ENCODE measurements around the gene SPECC1L. TPM values are rescaled to one million over a fixed set of nuclear protein-coding genes. Genes with fewer than 3 reads are reported as not detected.

Gene SPECC1L
- total RNA-seq, 1 donor from 2014 or later: 69.2 TPM

- FAIRE-seq: no peak
- Histone ChIP-seq H3K27ac (ENCODE audit: low read depth, low read length) (no peak overlapping the region), H3K4me2 (ENCODE audit: low read length) (no peak overlapping the region), H3K4me3 (ENCODE audit: insufficient read depth, low read depth, low read length) (no peak overlapping the region), H3K36me3 (ENCODE audit: insufficient read depth, low read length) (peaks cover 15% of the 10 kb centered on the region), H3K9me3 (ENCODE audit: insufficient read depth, low read depth, low read length) (no peaks in the 10 kb centered on the region), H2AFZ (ENCODE audit: low read depth, low read length) (no peak overlapping the region), H3K79me2 (ENCODE audit: insufficient read depth, low read length) (no peaks in the 10 kb centered on the region), H3K4me1 (ENCODE audit: insufficient read depth, low read length) (no peaks in the 10 kb centered on the region), H4K20me1 (ENCODE audit: insufficient read depth, low read length) (no peaks in the 10 kb centered on the region), H3K9ac (ENCODE audit: low read length) (no peak overlapping the region), H3K27me3 (ENCODE audit: insufficient read depth, low read length) (no peaks in the 10 kb centered on the region)
- no peak for TF ChIP-seq CTCF (IDR thresholded peaks at IDR 0.05; ENCODE audit: insufficient read depth, low read depth, low read length)
- no peak for TF ChIP-seq EZH2 (IDR thresholded peaks at IDR 0.05; ENCODE audit: insufficient read depth, low read length)
- Mint-ChIP-seq H3K27me3 (ENCODE audit: low read depth, unreplicated experiment) (no peaks in the 10 kb centered on the region), H3K9me3 (ENCODE audit: unreplicated experiment) (peaks cover under 1% of the 10 kb centered on the region), H3K4me3 (ENCODE audit: unreplicated experiment) (no peak overlapping the region), H3K4me1 (ENCODE audit: low read depth, unreplicated experiment) (peaks cover 2% of the 10 kb centered on the region), H3K27ac (ENCODE audit: unreplicated experiment) (no peak overlapping the region), H3K36me3 (ENCODE audit: low read depth, unreplicated experiment) (peaks cover 16% of the 10 kb centered on the region)
- no peak for DNase-seq (ENCODE audit: low read depth)
Observed at GRCh38 chr22:24380220-24380904, 109.7 kb downstream of the SPECC1L start.

GRCh38 chr22:24380905-24381230 lies 110.2 kb downstream of the SPECC1L start:
- H2AFZ ChIP-seq (ENCODE audit: low read depth, low read length): no peak overlapping the region
- H3K9ac ChIP-seq (ENCODE audit: low read length): no peak overlapping the region
- Mint-ChIP-seq H3K4me3 (ENCODE audit: unreplicated experiment) (no peak overlapping the region), H3K27me3 (ENCODE audit: low read depth, unreplicated experiment) (no peaks in the 10 kb centered on the region), H3K27ac (ENCODE audit: unreplicated experiment) (no peak overlapping the region), H3K36me3 (ENCODE audit: low read depth, unreplicated experiment) (peaks cover 14% of the 10 kb centered on the region), H3K4me1 (ENCODE audit: low read depth, unreplicated experiment) (peaks cover 2% of the 10 kb centered on the region), H3K9me3 (ENCODE audit: unreplicated experiment) (no peaks in the 10 kb centered on the region)
- no peaks in the 10 kb centered on the region for H3K27me3 ChIP-seq (ENCODE audit: insufficient read depth, low read length)
- no peak overlapping the region for H3K4me3 ChIP-seq (ENCODE audit: insufficient read depth, low read depth, low read length)
- H3K79me2 ChIP-seq (ENCODE audit: insufficient read depth, low read length): no peaks in the 10 kb centered on the region
- peaks cover 15% of the 10 kb centered on the region for H3K36me3 ChIP-seq (ENCODE audit: insufficient read depth, low read length)
- no peaks in the 10 kb centered on the region for H3K4me1 ChIP-seq (ENCODE audit: insufficient read depth, low read length)
- FAIRE-seq (no peak), DNase-seq (ENCODE audit: low read depth) (no peak)
- TF ChIP-seq CTCF (IDR thresholded peaks at IDR 0.05; ENCODE audit: insufficient read depth, low read depth, low read length) (no peak), EZH2 (IDR thresholded peaks at IDR 0.05; ENCODE audit: insufficient read depth, low read length) (no peak)
- no peaks in the 10 kb centered on the region for H4K20me1 ChIP-seq (ENCODE audit: insufficient read depth, low read length)
- no peaks in the 10 kb centered on the region for H3K9me3 ChIP-seq (ENCODE audit: insufficient read depth, low read depth, low read length)
- no peak overlapping the region for H3K27ac ChIP-seq (ENCODE audit: low read depth, low read length)
- H3K4me2 ChIP-seq (ENCODE audit: low read length): no peak overlapping the region

- no peak overlapping the region for H3K27ac Mint-ChIP-seq (ENCODE audit: unreplicated experiment)
- no peaks in the 10 kb centered on the region for H3K27me3 Mint-ChIP-seq (ENCODE audit: low read depth, unreplicated experiment)
- no peaks in the 10 kb centered on the region for H3K4me1 ChIP-seq (ENCODE audit: insufficient read depth, low read length)
- H3K4me2 ChIP-seq (ENCODE audit: low read length): no peak overlapping the region
- no peaks in the 10 kb centered on the region for H4K20me1 ChIP-seq (ENCODE audit: insufficient read depth, low read length)
- H3K36me3 Mint-ChIP-seq (ENCODE audit: low read depth, unreplicated experiment): peaks cover 4% of the 10 kb centered on the region
- no peaks in the 10 kb centered on the region for H3K9me3 ChIP-seq (ENCODE audit: insufficient read depth, low read depth, low read length)
- DNase-seq (ENCODE audit: low read depth) (no peak), FAIRE-seq (no peak)
- H3K4me3 ChIP-seq (ENCODE audit: insufficient read depth, low read depth, low read length): no peak overlapping the region
- H3K4me3 Mint-ChIP-seq (ENCODE audit: unreplicated experiment): no peak overlapping the region
- peaks cover 2% of the 10 kb centered on the region for H3K36me3 ChIP-seq (ENCODE audit: insufficient read depth, low read length)
- H3K9me3 Mint-ChIP-seq (ENCODE audit: unreplicated experiment): no peaks in the 10 kb centered on the region
- TF ChIP-seq EZH2 (IDR thresholded peaks at IDR 0.05; ENCODE audit: insufficient read depth, low read length): no peak
- no peak for TF ChIP-seq CTCF (IDR thresholded peaks at IDR 0.05; ENCODE audit: insufficient read depth, low read depth, low read length)
- no peak overlapping the region for H3K27ac ChIP-seq (ENCODE audit: low read depth, low read length)
- no peak overlapping the region for H3K9ac ChIP-seq (ENCODE audit: low read length)
- H2AFZ ChIP-seq (ENCODE audit: low read depth, low read length): no peak overlapping the region
- H3K27me3 ChIP-seq (ENCODE audit: insufficient read depth, low read length): no peaks in the 10 kb centered on the region
- H3K4me1 Mint-ChIP-seq (ENCODE audit: low read depth, unreplicated experiment): peaks cover 2% of the 10 kb centered on the region
- no peaks in the 10 kb centered on the region for H3K79me2 ChIP-seq (ENCODE audit: insufficient read depth, low read length)
Observed at GRCh38 chr22:24383061-24383460, 112.4 kb downstream of the SPECC1L start.
